ENCODE data around the gene HS3ST5.

DNA sequence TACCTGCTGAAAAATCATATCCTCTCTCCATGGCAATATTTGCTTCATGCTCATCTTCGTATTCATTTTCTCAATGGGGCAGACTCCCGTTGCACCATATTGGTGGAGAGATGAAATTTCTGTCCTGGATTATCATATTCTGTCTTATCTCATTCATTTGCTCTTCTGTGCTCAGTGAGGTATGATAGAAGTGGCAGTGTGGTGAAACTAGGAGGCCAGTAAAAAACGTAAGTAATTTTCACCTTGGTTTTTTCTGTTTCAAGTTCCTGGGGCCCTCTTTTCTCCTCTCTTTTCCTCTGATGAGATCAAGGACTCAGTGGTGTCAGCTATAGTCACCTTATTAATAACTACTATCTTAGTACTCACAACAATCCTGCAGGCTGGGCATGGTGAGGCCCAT lies 189.4 kb downstream of the HS3ST5 start:
- TF ChIP-seq, protein P1, sequence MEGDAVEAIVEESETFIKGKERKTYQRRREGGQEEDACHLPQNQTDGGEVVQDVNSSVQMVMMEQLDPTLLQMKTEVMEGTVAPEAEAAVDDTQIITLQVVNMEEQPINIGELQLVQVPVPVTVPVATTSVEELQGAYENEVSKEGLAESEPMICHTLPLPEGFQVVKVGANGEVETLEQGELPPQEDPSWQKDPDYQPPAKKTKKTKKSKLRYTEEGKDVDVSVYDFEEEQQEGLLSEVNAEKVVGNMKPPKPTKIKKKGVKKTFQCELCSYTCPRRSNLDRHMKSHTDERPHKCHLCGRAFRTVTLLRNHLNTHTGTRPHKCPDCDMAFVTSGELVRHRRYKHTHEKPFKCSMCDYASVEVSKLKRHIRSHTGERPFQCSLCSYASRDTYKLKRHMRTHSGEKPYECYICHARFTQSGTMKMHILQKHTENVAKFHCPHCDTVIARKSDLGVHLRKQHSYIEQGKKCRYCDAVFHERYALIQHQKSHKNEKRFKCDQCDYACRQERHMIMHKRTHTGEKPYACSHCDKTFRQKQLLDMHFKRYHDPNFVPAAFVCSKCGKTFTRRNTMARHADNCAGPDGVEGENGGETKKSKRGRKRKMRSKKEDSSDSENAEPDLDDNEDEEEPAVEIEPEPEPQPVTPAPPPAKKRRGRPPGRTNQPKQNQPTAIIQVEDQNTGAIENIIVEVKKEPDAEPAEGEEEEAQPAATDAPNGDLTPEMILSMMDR (conservative IDR thresholded peaks at IDR 0.05), result no peak
- TF ChIP-seq EZH2 (IDR thresholded peaks at IDR 0.05; ENCODE audit: low read depth), result no peak

All from PC-9 (cell line).